GM19463 (cell line): ENCODE measurements around the gene TCERG1.
"Not testable (repeated sequence)": the region's sequence is repeated elsewhere in the genome, so short reads cannot be mapped to it uniquely, and the experiment has no call there.

ENCODE experiments used
- ATAC-seq: cut with Tn5 transposase; IDR thresholded peaks from one replicate; pipeline ENCODE4 v1.9.1; 2021; ENCODE audit warnings: mild to moderate bottlenecking, moderate library complexity; ENCODE audit not compliant: unreplicated experiment

The TCERG1 gene

DNA sequence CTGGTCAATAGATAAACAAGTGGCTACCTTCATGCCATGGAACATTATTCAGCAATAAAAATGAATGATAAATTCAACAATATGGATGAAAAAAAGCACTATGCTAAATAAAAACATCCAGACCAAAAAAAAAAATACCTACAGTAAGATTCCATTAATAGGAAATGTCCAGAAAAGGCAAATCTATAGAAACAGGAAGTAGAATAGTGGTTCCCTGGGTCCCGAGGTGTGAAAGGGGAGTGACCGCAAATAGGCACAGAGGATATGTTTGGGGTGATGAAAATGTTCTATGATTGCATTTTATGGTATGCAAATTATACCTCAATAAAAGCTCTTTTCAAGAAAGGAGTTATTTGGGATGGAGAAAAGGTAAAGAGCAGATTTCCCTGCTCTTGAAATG is 72.4 kb downstream of the TCERG1 start:
- no peak for ATAC-seq

DNA sequence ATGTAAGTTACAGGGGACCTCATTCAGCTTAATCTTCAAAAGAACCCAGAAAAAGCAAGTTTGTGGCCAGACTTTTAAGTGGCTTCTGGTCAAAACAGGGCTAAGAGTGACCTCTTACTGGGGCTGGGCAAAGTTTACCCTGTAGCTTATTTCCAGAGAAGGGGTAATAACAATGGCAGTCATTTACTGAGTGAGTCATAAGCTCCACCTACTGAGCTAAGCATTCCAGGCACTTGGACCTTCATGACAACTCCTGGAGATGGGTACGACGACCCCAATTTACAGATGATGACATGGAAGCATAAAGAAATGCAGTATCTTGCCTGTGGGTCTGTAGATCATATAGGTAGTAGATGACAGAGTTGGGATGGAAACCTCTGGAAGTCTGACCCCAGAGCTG is 73.6 kb downstream of the TCERG1 start:
- ATAC-seq: no peak

DNA sequence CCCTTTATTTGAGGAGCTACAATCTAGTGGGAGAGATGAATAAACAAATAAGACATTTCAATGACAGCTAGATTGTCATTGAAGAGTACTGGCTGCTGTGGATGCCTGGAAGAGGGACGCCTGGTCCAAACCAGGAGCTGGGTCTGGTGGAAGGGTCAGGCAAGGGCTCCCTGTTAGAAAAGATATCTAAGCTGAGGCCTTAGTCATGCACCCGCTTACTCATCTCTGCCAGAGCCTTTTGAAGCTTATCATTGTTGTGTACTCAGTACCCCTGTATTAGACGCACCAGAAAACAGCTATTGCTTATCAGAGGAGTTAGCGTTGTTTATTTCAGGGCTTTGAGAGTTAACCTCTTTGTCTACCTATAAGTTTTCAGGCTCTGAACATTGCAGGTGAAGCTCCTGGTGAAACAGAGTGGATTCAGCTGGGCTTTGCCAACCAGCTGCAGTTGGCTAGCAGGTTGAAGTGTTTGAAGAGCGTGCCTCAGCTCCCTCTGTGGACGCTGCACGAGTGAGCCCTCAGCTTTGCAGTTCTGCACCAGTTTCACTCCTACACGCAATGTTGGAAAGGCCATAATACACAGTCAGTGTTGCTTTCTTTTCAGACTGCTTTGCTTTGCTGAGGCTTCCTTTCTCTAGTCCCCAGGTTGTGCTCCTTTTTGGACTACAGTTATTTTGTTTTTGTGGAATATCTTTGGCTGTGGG is 74.4 kb downstream of the TCERG1 start:
- ATAC-seq: no peak

DNA sequence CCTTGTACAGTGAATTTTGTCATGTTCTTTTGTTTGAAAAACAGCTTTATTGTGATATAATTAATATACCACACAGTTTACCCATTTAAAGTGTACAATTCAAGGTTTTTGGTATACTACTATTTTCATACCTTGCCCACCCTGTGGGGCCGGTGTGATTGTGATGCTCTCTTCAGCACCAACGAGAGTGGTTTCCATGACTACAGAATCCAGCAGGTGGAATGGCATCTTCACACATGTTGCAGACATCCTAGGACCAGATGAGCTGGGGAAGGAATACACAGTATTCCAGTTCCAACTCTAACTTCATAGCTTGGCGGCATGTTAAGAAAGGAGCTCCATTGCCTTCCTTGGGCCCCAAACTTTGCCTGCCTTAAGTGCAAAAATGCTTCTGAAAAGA is 76.6 kb downstream of the TCERG1 start:
- no peak for ATAC-seq

DNA sequence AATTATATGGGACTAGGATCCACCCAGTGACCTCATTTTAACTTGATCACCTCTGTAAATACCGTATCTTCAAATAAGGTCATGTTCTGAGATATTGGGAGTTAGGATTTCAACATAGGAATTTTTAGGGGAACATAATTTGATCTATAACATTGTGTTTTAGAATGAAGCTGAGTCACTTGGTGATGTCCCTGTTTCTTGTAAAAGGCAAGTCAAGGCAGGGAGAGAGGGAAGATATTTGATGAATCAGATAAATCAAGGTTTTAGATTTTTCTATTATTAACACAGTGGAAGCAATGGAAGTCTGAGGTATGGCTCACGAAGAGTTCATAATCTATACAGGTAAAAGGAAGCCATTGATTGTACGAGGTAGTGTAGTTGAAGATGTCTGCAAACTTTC is 80.7 kb downstream of the TCERG1 start:
- no peak for ATAC-seq

DNA sequence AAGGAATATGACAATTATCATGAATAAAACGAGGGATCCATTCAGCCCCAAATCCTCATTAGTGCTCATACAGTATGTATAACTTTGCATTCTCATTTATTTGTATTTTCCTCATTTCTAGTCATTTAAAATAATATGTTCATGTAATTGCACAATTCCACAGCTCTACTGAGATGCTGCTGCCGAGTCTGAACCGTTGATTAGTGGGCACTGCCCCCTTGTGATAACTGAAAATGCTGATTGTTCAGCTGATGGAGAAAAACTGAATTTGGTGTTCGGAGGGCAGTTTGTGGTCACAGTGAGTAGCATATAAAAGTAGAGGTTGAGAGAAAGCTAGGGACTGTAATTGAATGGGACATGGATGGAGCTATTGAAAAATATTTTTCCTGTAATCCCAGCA is 81.1 kb downstream of the TCERG1 start:
- no peak for ATAC-seq

DNA sequence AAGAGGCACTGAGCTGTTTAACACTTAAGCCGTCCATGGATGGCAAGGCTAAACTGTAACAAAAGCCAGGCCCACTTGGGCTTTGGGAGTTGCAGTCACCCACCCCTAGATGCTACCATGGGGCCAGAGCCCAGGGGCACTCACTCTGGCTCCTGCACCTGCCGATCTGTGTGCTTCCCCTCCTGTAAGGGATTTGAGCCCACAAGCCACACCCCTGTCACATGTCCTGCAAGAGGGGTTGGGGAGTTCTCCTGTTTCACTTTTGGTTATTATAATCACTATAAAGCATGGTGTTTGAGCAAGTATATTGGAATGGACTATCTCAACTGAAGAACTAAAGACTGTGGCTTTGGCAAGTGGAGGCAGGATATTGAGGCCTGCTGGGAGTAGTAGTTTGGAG is 82.9 kb downstream of the TCERG1 start:
- peak; percentile 71 for ATAC-seq

DNA sequence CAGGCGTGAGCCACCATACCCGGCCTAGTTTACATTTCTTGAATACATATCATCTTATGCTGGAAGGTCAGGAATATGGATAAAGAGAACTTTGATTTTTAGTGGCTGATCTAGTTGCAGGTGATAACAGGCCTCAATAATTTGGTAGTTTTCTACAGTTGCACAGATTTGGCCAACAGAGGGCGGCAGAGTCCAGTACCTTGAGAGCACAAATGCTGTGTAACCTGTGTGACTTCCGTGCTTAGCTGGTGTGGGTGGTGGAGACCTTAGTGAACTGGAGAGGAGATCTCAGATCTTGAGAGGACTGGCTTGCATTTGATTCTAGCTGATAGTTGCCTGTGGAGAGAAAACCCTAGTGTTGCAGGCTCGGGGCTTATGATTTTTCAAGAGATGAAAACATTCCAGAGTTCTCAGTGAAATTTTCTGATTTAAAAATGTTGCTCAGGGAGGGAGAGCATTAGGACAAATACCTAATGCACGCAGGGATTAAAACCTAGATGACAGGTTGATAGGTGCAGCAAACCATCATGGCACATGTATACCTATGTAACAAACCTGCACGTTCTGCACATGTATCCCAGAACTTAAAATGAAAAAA is 86.2 kb downstream of the TCERG1 start:
- peak; percentile 90 for ATAC-seq

DNA sequence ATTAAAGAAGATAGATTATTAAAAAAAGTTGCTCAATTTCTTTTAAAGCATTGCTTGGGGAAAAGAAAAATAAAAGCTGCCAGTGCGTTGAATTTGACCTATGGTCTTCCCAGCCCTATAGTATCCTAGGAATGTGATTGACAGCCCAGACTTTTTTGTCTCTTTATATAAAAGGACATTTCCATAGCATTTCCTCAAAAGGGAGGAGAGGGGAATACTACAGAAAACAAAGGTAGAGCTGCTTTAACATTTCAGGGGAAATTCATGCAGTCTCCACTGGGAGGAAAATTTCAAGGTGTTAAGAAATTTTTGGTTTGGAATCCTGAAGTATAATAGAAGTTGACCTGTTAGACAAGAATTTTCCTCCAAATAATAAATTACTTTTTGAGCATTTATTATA is 86.7 kb downstream of the TCERG1 start:
- ATAC-seq: no peak

DNA sequence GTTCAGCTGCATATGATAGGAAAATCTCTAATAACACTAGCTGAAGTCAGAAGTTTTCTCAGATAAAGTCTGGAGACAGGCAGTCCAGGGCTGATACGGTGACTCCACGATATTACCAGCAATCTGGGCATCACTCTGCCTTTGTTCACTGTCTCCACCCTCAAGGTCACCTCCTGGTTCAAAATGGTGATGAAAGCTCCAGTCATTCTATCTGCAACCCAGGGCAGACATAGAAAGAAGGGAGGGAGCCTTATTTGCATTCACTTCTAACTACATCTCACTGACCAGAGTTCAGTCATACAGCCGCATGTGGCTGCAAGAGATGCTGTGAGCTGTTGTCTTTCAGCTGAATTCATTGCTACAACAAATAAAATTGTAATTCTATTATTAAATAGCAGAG is 91.3 kb downstream of the TCERG1 start:
- ATAC-seq: no peak

DNA sequence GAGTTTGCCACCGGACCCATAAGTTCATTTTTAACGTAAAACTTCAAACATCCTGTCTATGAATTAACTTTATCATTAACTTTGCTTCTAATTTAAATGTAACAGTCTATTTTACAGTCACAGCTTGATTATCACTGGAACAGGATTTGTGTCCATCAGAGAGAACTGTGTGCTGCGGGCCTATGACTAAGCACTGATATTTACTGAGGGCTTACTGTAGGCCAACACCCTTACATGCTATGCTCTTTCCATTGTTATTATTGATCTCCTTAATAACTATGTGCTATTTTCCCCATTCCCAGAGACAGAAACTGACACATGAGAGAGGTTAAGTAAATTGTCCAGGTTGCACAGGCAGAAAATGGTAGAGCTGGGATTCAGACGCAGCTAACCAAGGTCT is 92.8 kb downstream of the TCERG1 start:
- ATAC-seq: no peak

DNA sequence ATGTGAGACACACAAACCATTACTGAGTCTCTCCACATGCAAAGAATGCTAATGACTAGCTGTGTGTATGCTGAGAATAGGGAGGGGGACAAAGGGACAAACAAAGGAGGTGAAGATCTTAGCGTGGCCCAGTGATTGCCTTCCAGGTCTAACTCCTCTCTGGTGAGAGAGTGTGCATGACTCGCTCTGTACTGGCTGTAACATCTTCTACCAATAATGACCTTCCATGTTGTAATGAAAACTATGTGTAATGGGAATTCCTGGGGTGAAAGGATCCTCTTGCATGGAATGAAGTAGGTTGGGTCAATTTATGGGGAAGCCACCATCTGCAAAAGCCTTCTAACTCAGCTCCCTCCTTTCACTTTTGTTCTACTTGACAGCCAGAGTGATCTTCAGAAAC is 93.3 kb downstream of the TCERG1 start:
- no peak for ATAC-seq

DNA sequence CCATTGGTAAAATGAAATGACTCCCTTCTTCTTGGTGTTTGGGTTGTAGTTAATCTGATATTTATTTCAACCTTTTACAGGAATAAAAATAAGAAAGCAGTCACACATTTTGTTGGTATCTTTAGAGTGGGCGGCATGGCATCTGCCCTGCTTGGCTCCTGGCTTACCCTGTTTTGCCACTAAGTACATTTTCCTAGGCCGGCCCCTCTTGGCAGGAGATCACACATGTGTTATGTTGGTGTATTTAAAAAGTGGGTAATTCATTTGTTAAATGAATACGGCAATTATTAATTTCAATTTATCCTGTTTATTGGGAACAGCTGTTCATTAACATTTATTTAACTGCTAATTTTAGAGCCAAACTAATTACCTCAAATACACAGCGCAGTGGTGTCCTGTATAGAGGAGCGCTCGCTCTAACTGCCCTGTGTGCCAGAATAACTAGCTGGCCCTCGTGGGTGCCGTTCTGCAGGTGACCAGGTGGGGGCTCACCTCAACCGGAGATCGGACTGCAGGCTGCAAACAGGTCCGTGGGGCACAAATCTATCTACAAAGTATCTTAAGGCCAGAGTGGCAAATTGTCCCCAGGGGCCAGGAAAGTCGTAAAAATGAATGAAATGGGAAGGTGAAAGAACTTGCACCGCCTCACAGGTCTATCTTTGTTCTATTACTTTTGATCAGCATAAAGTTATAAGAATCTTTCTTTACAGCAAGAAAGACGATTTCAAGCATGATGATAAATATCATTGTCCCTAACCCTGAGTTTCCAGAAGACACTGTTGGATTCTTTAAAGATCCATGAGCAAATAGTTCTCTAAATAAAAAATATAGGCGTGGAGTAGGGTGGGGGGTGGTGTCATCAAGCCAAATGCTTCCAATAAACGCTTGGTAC is 95.1 kb downstream of the TCERG1 start:
- peak; percentile 100 for ATAC-seq

DNA sequence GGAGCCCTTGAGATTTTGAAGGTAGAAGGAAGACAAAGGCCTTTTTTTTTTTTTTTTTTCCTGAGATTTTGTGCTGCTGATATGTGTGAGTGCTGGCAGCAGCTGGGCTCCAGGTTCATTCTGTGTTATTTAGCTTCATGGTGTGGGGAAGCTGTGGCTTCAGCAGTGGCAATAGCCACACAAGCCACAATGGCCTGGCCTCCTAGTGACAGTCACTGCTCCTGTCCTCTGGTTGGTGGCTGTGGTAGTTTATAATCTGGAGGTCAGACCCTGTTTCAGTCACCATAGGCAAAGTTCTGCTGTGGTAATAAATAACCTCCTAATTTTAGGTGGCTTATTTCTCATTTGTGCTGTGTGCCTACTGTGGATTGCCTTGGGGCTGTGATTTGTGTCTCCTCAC is 97.1 kb downstream of the TCERG1 start:
- ATAC-seq: no peak

DNA sequence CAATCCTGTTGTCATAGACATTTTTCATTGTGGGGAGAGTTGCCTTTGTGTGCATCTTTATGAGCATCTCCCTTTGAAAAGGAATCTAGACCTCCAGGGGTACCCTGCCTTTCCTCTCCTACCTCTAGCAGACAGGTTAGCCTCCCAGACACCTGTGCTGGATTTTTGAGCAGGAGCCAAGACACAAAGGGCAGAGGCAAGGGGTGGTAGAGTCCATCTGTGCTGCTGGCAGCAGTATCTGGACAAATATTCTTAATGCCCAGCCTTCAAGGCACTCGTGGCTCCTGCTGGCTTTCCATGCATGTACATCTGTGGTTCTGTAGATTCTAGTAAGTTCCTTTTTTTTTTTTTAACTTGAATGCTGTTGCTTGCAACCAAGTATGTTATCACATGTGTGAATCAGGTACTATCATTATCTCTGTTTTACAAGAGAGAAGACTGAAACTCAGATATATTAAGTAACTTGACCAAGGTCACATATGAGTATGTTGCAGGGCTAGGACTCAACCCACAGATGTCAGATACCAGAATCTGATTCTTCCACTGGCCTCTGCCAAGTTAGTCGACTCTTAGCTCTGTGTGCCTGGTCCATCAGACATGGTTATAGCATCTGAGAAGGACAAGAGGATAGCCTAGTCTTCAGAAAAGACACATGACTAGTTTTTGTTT is 101.8 kb downstream of the TCERG1 start:
- peak; percentile 62 for ATAC-seq

DNA sequence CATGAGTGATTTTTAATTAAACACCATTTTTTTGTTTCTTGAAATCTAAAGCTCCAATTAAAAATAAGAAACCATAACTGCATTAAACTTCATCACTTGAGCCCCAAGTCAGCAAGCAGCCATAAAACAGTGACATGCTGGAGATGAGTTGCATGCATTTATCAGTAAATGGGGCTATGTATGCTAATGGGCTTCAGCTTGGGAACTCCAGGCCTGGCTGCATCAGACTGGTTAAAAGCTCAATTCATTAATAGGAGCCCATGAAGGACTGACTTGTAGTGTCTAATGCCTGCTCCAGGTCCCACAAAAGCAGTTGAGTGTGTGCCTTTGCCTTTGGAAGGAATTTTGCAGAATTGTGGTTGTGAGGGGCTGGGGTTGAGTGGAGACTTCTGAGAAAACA is 102.5 kb downstream of the TCERG1 start:
- ATAC-seq: no peak

DNA sequence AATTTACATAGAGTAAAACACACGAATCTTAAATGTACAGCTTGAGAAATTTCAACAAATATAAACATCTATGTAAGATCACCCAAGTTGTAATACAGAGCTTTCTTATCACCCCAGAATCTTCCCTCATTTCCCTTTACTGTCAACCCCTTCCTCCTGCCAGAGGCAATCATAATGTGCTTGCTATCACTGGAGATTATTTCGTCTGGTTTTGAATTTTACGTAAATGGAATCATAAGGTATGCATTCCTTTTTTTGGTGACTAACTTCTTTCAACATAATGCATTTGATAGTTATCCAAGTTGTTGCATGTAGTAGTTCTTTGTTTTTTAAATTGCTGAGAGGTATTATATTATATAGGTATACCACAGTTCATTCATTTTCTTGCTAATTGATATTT is 106.3 kb downstream of the TCERG1 start:
- no peak for ATAC-seq

DNA sequence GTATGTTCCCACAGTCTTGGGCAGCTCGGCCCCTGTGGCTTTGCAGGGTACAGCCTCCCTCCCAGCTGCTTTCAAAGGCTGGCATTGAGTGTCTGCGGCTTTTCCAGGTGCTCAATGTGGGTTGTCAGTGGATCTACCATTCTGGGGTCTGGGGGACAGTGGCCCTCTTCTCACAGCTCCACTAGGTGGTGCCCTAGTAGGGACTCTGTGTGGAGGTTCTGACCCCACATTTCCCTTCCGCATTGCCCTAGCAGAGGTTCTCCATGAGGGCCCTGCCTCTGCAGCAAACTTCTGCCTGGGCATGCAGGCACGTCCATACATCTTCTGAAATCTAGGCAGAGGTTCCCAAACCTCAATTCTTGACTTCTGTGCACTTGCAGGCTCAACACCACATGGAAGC is 109.8 kb downstream of the TCERG1 start:
- ATAC-seq: not testable (repeated sequence)

DNA sequence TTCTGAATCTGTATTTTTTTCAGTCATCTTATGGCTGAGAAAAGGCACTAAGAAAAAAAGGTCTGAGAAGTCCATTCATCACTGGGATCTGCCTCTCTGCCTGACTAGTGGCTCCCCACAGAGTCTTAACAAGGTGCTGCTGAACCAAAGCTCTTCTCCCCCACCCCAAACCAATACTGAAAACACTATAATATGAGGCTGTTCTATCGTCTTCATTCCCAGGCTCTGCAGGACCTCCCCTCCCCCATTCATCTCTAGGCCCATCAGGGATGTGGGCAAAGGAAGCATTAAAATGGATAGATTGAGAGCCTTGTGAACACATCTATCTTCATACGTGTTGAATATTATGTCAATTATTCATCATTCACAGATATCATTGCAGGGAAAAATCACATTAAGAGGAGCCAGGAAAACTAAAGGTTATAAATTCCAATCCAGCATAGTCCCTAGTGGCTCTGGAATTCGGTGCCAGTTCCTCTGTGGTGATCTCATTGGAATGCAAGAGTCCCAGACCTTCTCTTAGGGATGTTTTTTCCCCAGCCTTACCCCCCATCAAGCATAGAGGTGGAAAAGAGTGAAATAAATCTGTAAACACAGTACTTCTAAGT is 113.2 kb downstream of the TCERG1 start:
- ATAC-seq: no peak
